ENCODE measurements around the gene PRM2.

- TF ChIP-seq FOXK2 (IDR thresholded peaks at IDR 0.05) (no peak), FOXM1 (IDR thresholded peaks at IDR 0.05; ENCODE audit: borderline replicate concordance) (no peak), L3MBTL2 (conservative IDR thresholded peaks at IDR 0.05) (no peak), SUZ12 (IDR thresholded peaks at IDR 0.05) (no peak)
These were observed 33.8 kb upstream of the PRM2 start for GRCh38 chr16:11309895-11310633.
